GM18519 (cell line): ENCODE results near the gene RALA.
"Not testable (repeated sequence)": the region's sequence is repeated elsewhere in the genome, so short reads cannot be mapped to it uniquely, and the experiment has no call there.

Source experiments
- ATAC-seq: cut with Tn5 transposase; IDR thresholded peaks from one replicate; pipeline ENCODE4 v1.9.1; 2021; ENCODE audit warnings: mild to moderate bottlenecking, moderate library complexity; ENCODE audit not compliant: unreplicated experiment, low FRiP score

Gene RALA

GRCh38 chr7:39679874-39680273 is 56.5 kb downstream of the RALA start:
- not testable (repeated sequence) for ATAC-seq

DNA sequence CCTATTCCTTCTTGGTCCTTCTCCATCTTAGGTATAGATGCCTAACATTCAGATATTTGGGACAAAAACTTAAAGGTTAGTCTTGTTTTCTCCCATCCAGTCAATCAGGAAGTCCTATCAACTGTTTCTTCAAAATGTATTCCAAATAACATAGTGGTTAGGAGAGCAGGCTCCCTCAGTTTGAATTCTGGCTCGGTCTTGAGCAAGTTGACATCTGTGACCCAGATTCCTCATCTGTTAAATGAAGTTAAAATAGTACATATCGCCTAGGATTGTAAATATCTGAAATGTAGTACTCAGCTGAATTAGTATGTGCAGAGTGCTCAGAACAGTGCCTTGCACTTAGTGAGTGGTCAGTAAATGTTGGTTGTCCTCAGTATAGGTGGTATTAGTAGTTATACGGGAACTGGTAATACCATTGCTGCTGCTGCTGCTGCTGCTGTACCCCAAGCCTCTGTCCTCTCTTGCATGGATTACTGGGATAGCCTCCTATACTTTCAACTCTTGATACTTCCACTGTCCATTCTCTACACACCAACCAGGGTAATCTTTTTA is 58.6 kb downstream of the RALA start:
- no peak for ATAC-seq

DNA sequence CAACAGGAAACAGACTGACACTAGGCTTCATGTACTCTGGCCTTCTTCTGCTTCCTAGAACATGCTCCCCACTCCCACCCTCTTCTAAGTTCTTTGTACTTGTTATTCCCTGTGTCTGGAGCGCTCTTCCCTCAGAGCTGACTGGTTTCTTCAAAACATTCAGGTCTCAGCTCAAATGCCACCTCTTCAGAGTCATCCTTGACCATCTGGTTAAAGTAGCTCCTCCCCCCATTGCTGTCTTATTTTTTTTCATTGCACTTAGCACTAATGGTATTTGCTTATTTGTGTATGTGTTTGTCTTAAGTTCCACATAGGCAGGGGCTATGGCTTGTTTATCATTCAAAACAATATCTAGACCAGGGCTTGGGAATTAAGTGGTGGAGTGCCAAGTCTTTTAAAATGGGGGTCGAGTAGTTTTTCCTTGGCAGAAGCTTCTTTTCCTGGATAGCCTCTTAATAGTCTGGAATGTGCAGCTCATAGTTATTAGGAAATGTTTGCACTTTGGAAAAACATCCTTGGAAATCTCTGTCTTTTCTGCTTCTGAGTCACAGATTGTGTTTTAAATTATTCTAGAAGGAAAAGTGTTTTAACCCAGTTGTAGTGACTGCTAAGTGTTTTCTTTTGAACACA is 60.0 kb downstream of the RALA start:
- ATAC-seq, result no peak

GRCh38 chr7:39686261-39686924 is 63.0 kb downstream of the RALA start:
- ATAC-seq, result peak; percentile 94

- ATAC-seq, result no peak
Measured at GRCh38 chr7:39688611-39689480, 65.5 kb downstream of the RALA start.

GRCh38 chr7:39691821-39692220 is 68.4 kb downstream of the RALA start:
- no peak for ATAC-seq

- not testable (repeated sequence) for ATAC-seq
Measured at GRCh38 chr7:39693086-39693485, 69.7 kb downstream of the RALA start.

- no peak for ATAC-seq
Measured at GRCh38 chr7:39693812-39694211, 70.4 kb downstream of the RALA start.

GRCh38 chr7:39695852-39696586 is 72.6 kb downstream of the RALA start:
- no peak for ATAC-seq

DNA sequence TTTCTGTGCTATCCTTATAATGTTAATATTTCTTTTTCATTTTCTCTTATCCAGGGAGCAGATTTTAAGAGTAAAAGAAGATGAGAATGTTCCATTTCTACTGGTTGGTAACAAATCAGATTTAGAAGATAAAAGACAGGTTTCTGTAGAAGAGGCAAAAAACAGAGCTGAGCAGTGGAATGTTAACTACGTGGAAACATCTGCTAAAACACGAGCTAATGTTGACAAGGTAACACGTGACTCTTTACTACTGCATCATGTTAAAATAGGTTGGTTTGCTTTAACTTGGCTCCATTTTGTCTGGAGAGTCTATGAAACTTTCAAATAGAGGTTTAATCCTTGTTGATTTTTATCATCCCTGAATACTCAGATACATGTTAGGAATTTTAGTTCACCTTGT is 73.3 kb downstream of the RALA start:
- no peak for ATAC-seq

- ATAC-seq, result no peak
Measured at GRCh38 chr7:39697483-39697882, 74.1 kb downstream of the RALA start.

- ATAC-seq, result no peak
Measured at GRCh38 chr7:39700165-39700564, 76.8 kb downstream of the RALA start.

GRCh38 chr7:39700932-39701331 is 77.6 kb downstream of the RALA start:
- ATAC-seq, result no peak

DNA sequence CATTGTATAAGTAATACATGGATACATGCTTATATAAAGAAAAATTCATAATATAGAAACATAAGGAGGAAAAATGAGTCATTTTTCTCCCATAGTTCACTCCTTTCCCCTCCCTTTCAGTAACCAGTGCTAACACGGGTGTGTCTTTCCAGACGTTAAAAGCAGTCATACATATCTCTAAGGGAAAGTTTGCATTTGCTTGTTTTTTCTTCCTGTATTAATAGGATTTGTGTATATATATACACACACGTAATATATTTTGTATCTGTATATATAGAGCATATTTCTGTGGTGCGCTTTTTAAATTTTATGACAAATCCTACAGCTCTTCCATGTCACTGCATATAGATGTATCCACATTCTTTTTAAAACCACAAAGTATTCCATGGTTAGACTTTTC is 78.8 kb downstream of the RALA start:
- no peak for ATAC-seq

- ATAC-seq, result no peak
Measured at GRCh38 chr7:39703144-39703543, 79.8 kb downstream of the RALA start.

DNA sequence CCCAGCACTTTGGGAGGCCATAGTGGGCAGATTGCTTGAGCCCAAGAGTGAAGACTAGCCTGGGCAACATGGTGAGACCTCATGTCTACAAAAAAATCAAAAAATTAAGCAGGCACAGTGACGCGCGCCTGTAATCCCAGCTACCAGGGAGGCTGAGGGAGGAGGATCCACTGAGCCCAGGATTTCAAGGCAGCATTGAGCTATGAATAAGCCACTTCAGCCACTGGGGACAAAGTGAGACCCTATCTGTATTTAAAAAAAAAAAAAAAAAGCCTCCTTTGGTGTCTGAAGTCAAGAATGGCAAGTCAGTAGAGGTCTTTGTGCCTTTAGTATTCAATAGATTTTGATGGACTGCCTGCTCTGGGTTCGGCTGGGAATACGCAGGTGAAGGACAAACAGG is 85.7 kb downstream of the RALA start:
- ATAC-seq, result no peak

- ATAC-seq, result peak; percentile 64
Measured at GRCh38 chr7:39709768-39710311, 86.5 kb downstream of the RALA start.

- ATAC-seq, result no peak
Measured at GRCh38 chr7:39712751-39713150, 89.4 kb downstream of the RALA start.

- ATAC-seq, result no peak
Measured at GRCh38 chr7:39714447-39715091, 91.2 kb downstream of the RALA start.

GRCh38 chr7:39720586-39720985 is 97.2 kb downstream of the RALA start:
- no peak for ATAC-seq
